ENCODE results near the gene LIF. TPM values are rescaled to one million over a fixed set of nuclear protein-coding genes. Genes with fewer than 3 reads are reported as not detected.

The LIF gene
- polyA plus RNA-seq, 1 donor (not counting 4 experiments of a cell fraction or from before 2014, with no cell fraction given) = 3.1 TPM

- Histone ChIP-seq H3K27ac (ENCODE audit: control insufficient read depth, insufficient read depth, low read length) (no peak overlapping the region), H3K9ac (ENCODE audit: control insufficient read depth, extremely low read depth, insufficient read depth, low read length) (no peak overlapping the region)
- no peak for DNase-seq (ENCODE audit: low read depth, low spot score)
Measured at GRCh38 chr22:30192427-30192826, 54.1 kb downstream of the LIF start.

GRCh38 chr22:30191040-30191701 lies 55.4 kb downstream of the LIF start:
- no peak for FAIRE-seq
- H3K4me2 ChIP-seq (ENCODE audit: control insufficient read depth, extremely low read depth, insufficient read depth, low read depth, low read length) = no peak overlapping the region
- no peak overlapping the region for H3K27ac ChIP-seq (ENCODE audit: control insufficient read depth, insufficient read depth, low read length)

More at GRCh38 chr22:30192427-30192826, 54.1 kb downstream of the LIF start:
- TF ChIP-seq CTCF (optimal IDR thresholded peaks at IDR 0.05 in 1 of 3, IDR thresholded peaks at IDR 0.05 in 1 of 3, conservative IDR thresholded peaks at IDR 0.05 in 1 of 3; ENCODE audit: extremely low read depth in 1 of 3, insufficient read depth in 2 of 3, low read length in 3 of 3) = no peak
- TF ChIP-seq EZH2 (IDR thresholded peaks at IDR 0.05; ENCODE audit: low read length) = no peak
- H3K9me1 ChIP-seq (ENCODE audit: control insufficient read depth, extremely low read depth, insufficient read depth, low read length) = no peaks in the 10 kb centered on the region
- H3K36me3 ChIP-seq (ENCODE audit: control insufficient read depth in 2 of 2, extremely low read depth in 1 of 2, insufficient read depth in 2 of 2, low read length in 2 of 2) = no peaks in the 10 kb centered on the region
- H3K4me3 ChIP-seq (ENCODE audit: control insufficient read depth in 2 of 3, extremely low read depth in 1 of 3, insufficient read depth in 2 of 3, low read depth in 1 of 3, low read length in 3 of 3) = no peak overlapping the region
- H2AFZ ChIP-seq (ENCODE audit: control insufficient read depth, low read length) = no peak overlapping the region
- H3K79me2 ChIP-seq (ENCODE audit: control insufficient read depth, insufficient read depth, low read length) = no peaks in the 10 kb centered on the region
- dilution Hi-C loops (cut with MboI; ENCODE audit: extremely low pct_ligation_motif_present, low sequenced_read_pairs) = no loop called here
- H3K4me1 ChIP-seq (ENCODE audit: control insufficient read depth, extremely low read depth, insufficient read depth, low read length) = peaks cover 34% of the 10 kb centered on the region
- H4K20me1 ChIP-seq (ENCODE audit: control insufficient read depth, extremely low read depth, insufficient read depth, low read length) = no peaks in the 10 kb centered on the region
- H3K27me3 ChIP-seq (ENCODE audit: control insufficient read depth, extremely low read depth, insufficient read depth, low read length) = no peaks in the 10 kb centered on the region
- no peak overlapping the region for H3K4me2 ChIP-seq (ENCODE audit: control insufficient read depth, extremely low read depth, insufficient read depth, low read depth, low read length)
- no peaks in the 10 kb centered on the region for H3K9me3 ChIP-seq (ENCODE audit: control insufficient read depth, low read depth, low read length)
- FAIRE-seq = no peak

More at GRCh38 chr22:30191040-30191701, 55.4 kb downstream of the LIF start:
- Histone ChIP-seq H3K9me1 (ENCODE audit: control insufficient read depth, extremely low read depth, insufficient read depth, low read length) (no peaks in the 10 kb centered on the region), H2AFZ (ENCODE audit: control insufficient read depth, low read length) (no peak overlapping the region), H3K79me2 (ENCODE audit: control insufficient read depth, insufficient read depth, low read length) (no peaks in the 10 kb centered on the region), H3K9ac (ENCODE audit: control insufficient read depth, extremely low read depth, insufficient read depth, low read length) (no peak overlapping the region), H3K4me3 (ENCODE audit: control insufficient read depth in 2 of 3, extremely low read depth in 1 of 3, insufficient read depth in 2 of 3, low read depth in 1 of 3, low read length in 3 of 3) (no peak overlapping the region), H3K4me1 (ENCODE audit: control insufficient read depth, extremely low read depth, insufficient read depth, low read length) (peaks cover 23% of the 10 kb centered on the region), H3K27me3 (ENCODE audit: control insufficient read depth, extremely low read depth, insufficient read depth, low read length) (no peaks in the 10 kb centered on the region), H3K36me3 (ENCODE audit: control insufficient read depth in 2 of 2, extremely low read depth in 1 of 2, insufficient read depth in 2 of 2, low read length in 2 of 2) (no peaks in the 10 kb centered on the region), H4K20me1 (ENCODE audit: control insufficient read depth, extremely low read depth, insufficient read depth, low read length) (no peaks in the 10 kb centered on the region), H3K9me3 (ENCODE audit: control insufficient read depth, low read depth, low read length) (no peaks in the 10 kb centered on the region)
- no peak for DNase-seq (ENCODE audit: low read depth, low spot score)
- dilution Hi-C loops (cut with MboI; ENCODE audit: extremely low pct_ligation_motif_present, low sequenced_read_pairs) = no loop called here
- no peak for TF ChIP-seq EZH2 (IDR thresholded peaks at IDR 0.05; ENCODE audit: low read length)
- TF ChIP-seq CTCF (optimal IDR thresholded peaks at IDR 0.05 in 1 of 3, IDR thresholded peaks at IDR 0.05 in 1 of 3, conservative IDR thresholded peaks at IDR 0.05 in 1 of 3; ENCODE audit: extremely low read depth in 1 of 3, insufficient read depth in 2 of 3, low read length in 3 of 3) = no peak
